GM18502 (cell line): ENCODE results near the gene LRP1B.

ENCODE experiments used
- ATAC-seq: cut with Tn5 transposase; IDR thresholded peaks from one replicate; pipeline ENCODE4 v1.9.1; 2021; ENCODE audit warnings: mild to moderate bottlenecking; ENCODE audit not compliant: unreplicated experiment, poor library complexity

The LRP1B gene

GRCh38 chr2:141707486-141707885, 423.3 kb downstream of the LRP1B start:
- ATAC-seq = no peak

GRCh38 chr2:141704541-141704940, 426.3 kb downstream of the LRP1B start:
- no peak for ATAC-seq

- no peak for ATAC-seq
Measured at GRCh38 chr2:141703501-141703900, 427.3 kb downstream of the LRP1B start.

GRCh38 chr2:141701618-141702017, 429.2 kb downstream of the LRP1B start:
- ATAC-seq = no peak

- no peak for ATAC-seq
Measured at GRCh38 chr2:141699573-141699972, 431.2 kb downstream of the LRP1B start.

GRCh38 chr2:141698500-141698899, 432.3 kb downstream of the LRP1B start:
- no peak for ATAC-seq

- no peak for ATAC-seq
Measured at GRCh38 chr2:141697035-141697434, 433.8 kb downstream of the LRP1B start.

- ATAC-seq = no peak
Measured at GRCh38 chr2:141694180-141694579, 436.6 kb downstream of the LRP1B start.

GRCh38 chr2:141692829-141693228, 438.0 kb downstream of the LRP1B start:
- no peak for ATAC-seq

GRCh38 chr2:141676139-141676538, 454.7 kb downstream of the LRP1B start:
- no peak for ATAC-seq

- no peak for ATAC-seq
Measured at GRCh38 chr2:141666191-141666590, 464.6 kb downstream of the LRP1B start.

- no peak for ATAC-seq
Measured at GRCh38 chr2:141660232-141660631, 470.6 kb downstream of the LRP1B start.

- no peak for ATAC-seq
Measured at GRCh38 chr2:141654311-141654710, 476.5 kb downstream of the LRP1B start.

- ATAC-seq = no peak
Measured at GRCh38 chr2:141653184-141653583, 477.6 kb downstream of the LRP1B start.

GRCh38 chr2:141652308-141652707, 478.5 kb downstream of the LRP1B start:
- ATAC-seq = no peak

GRCh38 chr2:141647353-141647752, 483.5 kb downstream of the LRP1B start:
- no peak for ATAC-seq

GRCh38 chr2:141641462-141641861, 489.4 kb downstream of the LRP1B start:
- no peak for ATAC-seq

- no peak for ATAC-seq
Measured at GRCh38 chr2:141639809-141640208, 491.0 kb downstream of the LRP1B start.

GRCh38 chr2:141633132-141633531, 497.7 kb downstream of the LRP1B start:
- ATAC-seq = no peak

GRCh38 chr2:141630407-141630930, 500.3 kb downstream of the LRP1B start:
- no peak for ATAC-seq

- ATAC-seq = no peak
Measured at GRCh38 chr2:141620372-141620771, 510.4 kb downstream of the LRP1B start.

- ATAC-seq = peak; percentile 60
Measured at GRCh38 chr2:141618457-141618856, 512.4 kb downstream of the LRP1B start.

GRCh38 chr2:141611981-141612380, 518.8 kb downstream of the LRP1B start:
- no peak for ATAC-seq
